Measurements from ENCODE around the gene SCMH1.

GRCh38 chr1:41282679-41283317 is 40.7 kb upstream of the SCMH1 start:
- TF ChIP-seq CTCF (IDR thresholded peaks at IDR 0.05; ENCODE audit: low read length): peak; percentile 80
- TF ChIP-seq EZH2 (IDR thresholded peaks at IDR 0.05; ENCODE audit: borderline replicate concordance, low read length): no peak
